ENCODE data around the gene CHSY1.

- no peak for TF ChIP-seq TBP (CRISPR knock-in tag; IDR thresholded peaks at IDR 0.05)
- no peak for TF ChIP-seq POLR2A (IDR thresholded peaks at IDR 0.05; ENCODE audit: insufficient read depth in 1 of 2, low read depth in 2 of 2, low read length in 2 of 2)
- TF ChIP-seq CTCF (CRISPR knock-in tag; IDR thresholded peaks at IDR 0.05) = no peak
- TF ChIP-seq NCOA1 (CRISPR knock-in tag; IDR thresholded peaks at IDR 0.05) = no peak
Measured at GRCh38 chr15:101206176-101206591, 45.7 kb downstream of the CHSY1 start.

Measured in HepG2 (cell line).